ENCODE measurements around the gene SMAP2.
"Not testable (repeated sequence)": the region's sequence is repeated elsewhere in the genome, so short reads cannot be mapped to it uniquely, and the experiment has no call there.

SMAP2 gene

GRCh38 chr1:40339420-40340323, 33.9 kb upstream of the SMAP2 start:
- TF ChIP-seq, protein P1, sequence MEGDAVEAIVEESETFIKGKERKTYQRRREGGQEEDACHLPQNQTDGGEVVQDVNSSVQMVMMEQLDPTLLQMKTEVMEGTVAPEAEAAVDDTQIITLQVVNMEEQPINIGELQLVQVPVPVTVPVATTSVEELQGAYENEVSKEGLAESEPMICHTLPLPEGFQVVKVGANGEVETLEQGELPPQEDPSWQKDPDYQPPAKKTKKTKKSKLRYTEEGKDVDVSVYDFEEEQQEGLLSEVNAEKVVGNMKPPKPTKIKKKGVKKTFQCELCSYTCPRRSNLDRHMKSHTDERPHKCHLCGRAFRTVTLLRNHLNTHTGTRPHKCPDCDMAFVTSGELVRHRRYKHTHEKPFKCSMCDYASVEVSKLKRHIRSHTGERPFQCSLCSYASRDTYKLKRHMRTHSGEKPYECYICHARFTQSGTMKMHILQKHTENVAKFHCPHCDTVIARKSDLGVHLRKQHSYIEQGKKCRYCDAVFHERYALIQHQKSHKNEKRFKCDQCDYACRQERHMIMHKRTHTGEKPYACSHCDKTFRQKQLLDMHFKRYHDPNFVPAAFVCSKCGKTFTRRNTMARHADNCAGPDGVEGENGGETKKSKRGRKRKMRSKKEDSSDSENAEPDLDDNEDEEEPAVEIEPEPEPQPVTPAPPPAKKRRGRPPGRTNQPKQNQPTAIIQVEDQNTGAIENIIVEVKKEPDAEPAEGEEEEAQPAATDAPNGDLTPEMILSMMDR (IDR thresholded peaks at IDR 0.05; ENCODE audit: unreplicated experiment in 3 of 3): no peak
- Mint-ChIP-seq H3K27ac (no peak overlapping the region), H3K27me3 (ENCODE audit: low read depth) (peaks cover 35% of the 10 kb centered on the region), H3K4me1 (no peaks in the 10 kb centered on the region), H3K9me3 (peaks cover 7% of the 10 kb centered on the region), H3K36me3 (ENCODE audit: low read depth) (no peaks in the 10 kb centered on the region), H3K4me3 (no peak overlapping the region)

DNA sequence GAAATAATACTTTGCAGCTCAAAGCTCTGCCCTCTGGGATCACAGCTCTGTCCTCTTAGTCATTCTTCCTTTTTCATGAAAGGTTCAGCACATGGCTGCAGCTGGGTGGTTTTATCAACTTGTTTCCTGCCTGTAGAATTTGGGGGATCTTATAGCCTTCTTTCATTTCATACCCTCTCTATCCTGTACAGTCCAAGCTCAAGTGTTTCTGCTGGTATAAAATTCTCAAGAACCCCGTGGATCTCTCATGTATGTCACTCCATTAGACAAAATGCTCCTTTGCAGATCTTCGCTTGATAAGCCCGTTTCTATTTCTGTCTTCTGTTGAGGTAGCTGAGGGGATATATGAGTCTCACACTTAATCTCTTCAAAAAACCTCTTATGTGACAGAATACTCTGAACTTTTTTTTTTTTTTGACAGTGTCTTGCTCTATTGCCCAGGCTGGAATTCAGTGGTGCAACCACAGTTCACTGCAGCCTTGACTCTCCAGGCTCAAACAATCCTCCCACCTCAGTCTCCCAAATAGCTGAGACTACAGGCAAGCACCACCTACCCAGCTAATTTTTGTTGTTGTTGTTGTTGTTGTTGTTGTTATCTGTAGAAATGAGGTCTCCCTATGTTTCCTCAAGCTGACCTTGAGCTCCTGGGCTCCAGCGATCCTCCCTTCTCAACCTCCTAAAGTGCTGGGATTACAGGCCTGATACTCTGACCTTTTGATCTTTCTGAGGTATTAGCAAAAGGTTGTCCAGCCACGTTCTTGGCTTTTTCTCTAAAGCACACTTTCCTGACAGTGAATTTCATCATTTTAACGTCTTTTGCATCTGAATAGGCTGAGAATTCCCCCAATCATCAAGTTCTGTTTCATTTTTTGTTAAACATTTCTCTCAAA, 31.8 kb upstream of the SMAP2 start:
- H3K27ac Mint-ChIP-seq: no peak overlapping the region
- peaks cover 5% of the 10 kb centered on the region for H3K9me3 Mint-ChIP-seq
- no peaks in the 10 kb centered on the region for H3K36me3 Mint-ChIP-seq (ENCODE audit: low read depth)
- TF ChIP-seq, protein P1 (IDR thresholded peaks at IDR 0.05; ENCODE audit: unreplicated experiment in 3 of 3): no peak
- H3K27me3 Mint-ChIP-seq (ENCODE audit: low read depth): peaks cover 34% of the 10 kb centered on the region
- H3K4me3 Mint-ChIP-seq: no peak overlapping the region
- H3K4me1 Mint-ChIP-seq: no peaks in the 10 kb centered on the region

- not testable (repeated sequence) for H3K36me3 Mint-ChIP-seq (ENCODE audit: low read depth); H3K9me3 Mint-ChIP-seq; H3K4me1 Mint-ChIP-seq; H3K27ac Mint-ChIP-seq; H3K4me3 Mint-ChIP-seq
- H3K27me3 Mint-ChIP-seq (ENCODE audit: low read depth): peaks cover 29% of the 10 kb centered on the region
Measured at GRCh38 chr1:40342381-40342717, 31.2 kb upstream of the SMAP2 start.

DNA sequence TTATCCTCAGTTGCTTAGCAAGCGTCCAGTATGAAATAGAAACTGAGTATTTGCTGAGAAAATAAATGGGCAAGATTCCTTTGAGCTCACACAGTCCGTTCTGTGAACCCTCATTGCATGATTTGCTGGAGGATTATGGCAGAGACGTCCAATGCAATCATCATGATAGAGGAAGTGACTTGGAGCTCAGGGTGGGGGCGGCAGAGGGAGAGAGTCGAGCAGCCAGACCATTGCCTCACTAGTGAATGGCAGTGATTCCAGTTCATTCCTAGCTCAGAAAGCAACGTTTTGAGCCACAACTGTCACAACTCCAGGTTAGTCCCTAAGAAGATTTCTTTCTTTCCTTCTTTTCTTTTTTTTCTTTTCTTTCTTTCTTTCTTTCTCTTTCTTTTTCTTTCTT, 28.9 kb upstream of the SMAP2 start:
- Mint-ChIP-seq H3K27me3 (ENCODE audit: low read depth) (peaks cover 23% of the 10 kb centered on the region), H3K4me1 (no peaks in the 10 kb centered on the region), H3K4me3 (no peak overlapping the region), H3K27ac (no peak overlapping the region), H3K9me3 (peaks cover 3% of the 10 kb centered on the region), H3K36me3 (ENCODE audit: low read depth) (no peaks in the 10 kb centered on the region)
- TF ChIP-seq, protein P1 (IDR thresholded peaks at IDR 0.05; ENCODE audit: unreplicated experiment in 3 of 3): no peak

GRCh38 chr1:40350391-40350790, 23.1 kb upstream of the SMAP2 start:
- H3K9me3 Mint-ChIP-seq: no peaks in the 10 kb centered on the region
- TF ChIP-seq, protein P1 (IDR thresholded peaks at IDR 0.05; ENCODE audit: unreplicated experiment in 3 of 3): no peak
- no peak overlapping the region for H3K27ac Mint-ChIP-seq
- H3K27me3 Mint-ChIP-seq (ENCODE audit: low read depth): no peaks in the 10 kb centered on the region
- no peaks in the 10 kb centered on the region for H3K4me1 Mint-ChIP-seq
- H3K4me3 Mint-ChIP-seq: no peak overlapping the region
- no peaks in the 10 kb centered on the region for H3K36me3 Mint-ChIP-seq (ENCODE audit: low read depth)

GRCh38 chr1:40351124-40351523, 22.4 kb upstream of the SMAP2 start:
- Mint-ChIP-seq H3K4me3 (no peak overlapping the region), H3K27me3 (ENCODE audit: low read depth) (no peaks in the 10 kb centered on the region), H3K9me3 (no peaks in the 10 kb centered on the region), H3K4me1 (no peaks in the 10 kb centered on the region), H3K36me3 (ENCODE audit: low read depth) (no peaks in the 10 kb centered on the region), H3K27ac (no peak overlapping the region)
- TF ChIP-seq, protein P1 (IDR thresholded peaks at IDR 0.05; ENCODE audit: unreplicated experiment in 3 of 3): no peak

Data from nephron (organoid).